Neural progenitor cell (in vitro differentiated cells): ENCODE results near the gene NAA11.

Experiments
- EZH2 ChIP-seq: fragments of 200-600 bp; sonication (generic); IDR thresholded peaks from 2 replicates; pipeline ENCODE4 v1.6.1; 2017; ENCODE audit warnings: antibody characterized with exemption, mild to moderate bottlenecking, moderate library complexity
- TF ChIP-seq, protein P1 (sequence below): fragments of 200-600 bp; sonication (generic); IDR thresholded peaks from 2 replicates; pipeline ENCODE4 v1.5.1; 2017; ENCODE audit warnings: antibody characterized with exemption, mild to moderate bottlenecking

- TF ChIP-seq, protein P1, sequence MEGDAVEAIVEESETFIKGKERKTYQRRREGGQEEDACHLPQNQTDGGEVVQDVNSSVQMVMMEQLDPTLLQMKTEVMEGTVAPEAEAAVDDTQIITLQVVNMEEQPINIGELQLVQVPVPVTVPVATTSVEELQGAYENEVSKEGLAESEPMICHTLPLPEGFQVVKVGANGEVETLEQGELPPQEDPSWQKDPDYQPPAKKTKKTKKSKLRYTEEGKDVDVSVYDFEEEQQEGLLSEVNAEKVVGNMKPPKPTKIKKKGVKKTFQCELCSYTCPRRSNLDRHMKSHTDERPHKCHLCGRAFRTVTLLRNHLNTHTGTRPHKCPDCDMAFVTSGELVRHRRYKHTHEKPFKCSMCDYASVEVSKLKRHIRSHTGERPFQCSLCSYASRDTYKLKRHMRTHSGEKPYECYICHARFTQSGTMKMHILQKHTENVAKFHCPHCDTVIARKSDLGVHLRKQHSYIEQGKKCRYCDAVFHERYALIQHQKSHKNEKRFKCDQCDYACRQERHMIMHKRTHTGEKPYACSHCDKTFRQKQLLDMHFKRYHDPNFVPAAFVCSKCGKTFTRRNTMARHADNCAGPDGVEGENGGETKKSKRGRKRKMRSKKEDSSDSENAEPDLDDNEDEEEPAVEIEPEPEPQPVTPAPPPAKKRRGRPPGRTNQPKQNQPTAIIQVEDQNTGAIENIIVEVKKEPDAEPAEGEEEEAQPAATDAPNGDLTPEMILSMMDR = no peak
- TF ChIP-seq EZH2 = no peak
These were observed 425 bp downstream of the NAA11 start for GRCh38 chr4:79325436-79325835.
